CD14-positive monocyte (primary cell): ENCODE data around the gene ANKRD39. TPM values are rescaled to one million over a fixed set of nuclear protein-coding genes. Genes with fewer than 3 reads are reported as not detected.

Source experiments
- DNase-seq, 3 donors: peaks; one replicate each; pipeline ENCODE4 v3.0.0-alpha.2; 2011 to 2022
- H2AFZ ChIP-seq: 2 replicates; pipeline ENCODE4 v1.6.0; 2012; ENCODE audit warnings: mild to moderate bottlenecking, low read depth, low read length, inconsistent platforms; ENCODE audit not compliant: insufficient read depth, poor library complexity, severe bottlenecking
- H3K27ac ChIP-seq, 2 donors: 1 replicate in 1 of 2; 2 replicates in 1 of 2; pipeline ENCODE4 v1.5.1; 2012 to 2013; ENCODE audit warnings: low read length in 2 of 2, control low read depth in 1 of 2, inconsistent platforms in 1 of 2, low read depth in 1 of 2, mild to moderate bottlenecking in 1 of 2
- H3K27me3 ChIP-seq, 2 donors: one replicate each; pipeline versions ENCODE4 v1.6.0 to v1.6.1; 2011 to 2013; ENCODE audit warnings: low read length in 2 of 2; ENCODE audit not compliant: control insufficient read depth in 2 of 2, insufficient read depth in 2 of 2
- H3K36me3 ChIP-seq, 2 donors: replicated peaks in 1 of 2; 1 replicate in 1 of 2; 2 replicates in 1 of 2; pipeline versions ENCODE4 v1.5.1 to v1.6.1; 2012 to 2013; ENCODE audit warnings: low read length in 2 of 2, control low read depth in 1 of 2, inconsistent platforms in 1 of 2, mild to moderate bottlenecking in 1 of 2; ENCODE audit not compliant: insufficient read depth in 2 of 2, control insufficient read depth in 1 of 2
- H3K4me1 ChIP-seq, 2 donors: 1 replicate in 1 of 2; 2 replicates in 1 of 2; pipeline versions ENCODE4 v1.5.1 to v1.6.1; 2012 to 2013; ENCODE audit warnings: low read length in 2 of 2, control low read depth in 1 of 2, inconsistent platforms in 1 of 2, mild to moderate bottlenecking in 1 of 2, moderate library complexity in 1 of 2; ENCODE audit not compliant: insufficient read depth in 2 of 2, control insufficient read depth in 1 of 2
- H3K4me2 ChIP-seq: replicated peaks from 2 replicates; pipeline ENCODE3; 2012; ENCODE audit warnings: low read length, moderate library complexity, mild to moderate bottlenecking; ENCODE audit not compliant: poor library complexity, severe bottlenecking; ENCODE audit errors: extremely low read depth
- H3K4me3 ChIP-seq, 3 experiments: fragments of 200-600 bp in 1 of 3; sonication (generic) in 1 of 3; replicated peaks in 1 of 3; 1 replicate in 2 of 3; 2 replicates in 1 of 3; pipeline ENCODE4 v1.5.1; 2011 to 2013; ENCODE audit warnings: low read length in 3 of 3, mild to moderate bottlenecking in 3 of 3, control low read depth in 2 of 3, low read depth in 2 of 3, inconsistent platforms in 1 of 3, moderate library complexity in 1 of 3
- H3K79me2 ChIP-seq: 2 replicates; pipeline ENCODE4 v1.6.0; 2012; ENCODE audit warnings: mild to moderate bottlenecking, control low read depth, inconsistent platforms, low read length, moderate library complexity; ENCODE audit not compliant: insufficient read depth
- H3K9ac ChIP-seq: 2 replicates; pipeline ENCODE4 v1.6.0; 2017; ENCODE audit warnings: low read length, mild to moderate bottlenecking; ENCODE audit not compliant: insufficient read depth, poor library complexity, severe bottlenecking
- H3K9me3 ChIP-seq, 2 donors: replicated peaks in 1 of 2; 1 replicate in 1 of 2; 2 replicates in 1 of 2; pipeline versions ENCODE4 v1.5.1 to v1.6.1; 2012 to 2013; ENCODE audit warnings: low read length in 2 of 2, control low read depth in 1 of 2; ENCODE audit not compliant: control insufficient read depth in 1 of 2, insufficient read depth in 1 of 2
- H4K20me1 ChIP-seq: 2 replicates; pipeline ENCODE4 v1.6.0; 2012; ENCODE audit warnings: mild to moderate bottlenecking, low read length, control low read depth, moderate library complexity; ENCODE audit not compliant: insufficient read depth
- H3K27ac Mint-ChIP-seq, 7 donors: one replicate each; pipeline ENCODE4 v1.8.0; 2020; ENCODE audit warnings: mild to moderate bottlenecking in 7 of 7, mixed read lengths in 7 of 7, moderate library complexity in 6 of 7, inconsistent platforms in 2 of 7
- H3K27me3 Mint-ChIP-seq, 3 donors: one replicate each; pipeline ENCODE4 v1.8.0; 2021 to 2022; ENCODE audit warnings: low read depth in 3 of 3, mild to moderate bottlenecking in 3 of 3, mixed read lengths in 3 of 3, moderate library complexity in 3 of 3, inconsistent platforms in 1 of 3
- H3K36me3 Mint-ChIP-seq, 2 donors: one replicate each; pipeline ENCODE4 v1.8.0; 2020; ENCODE audit warnings: mixed read lengths in 2 of 2, inconsistent platforms in 1 of 2, mild to moderate bottlenecking in 1 of 2
- H3K4me1 Mint-ChIP-seq: one replicate; pipeline ENCODE4 v1.8.0; 2020; ENCODE audit warnings: mild to moderate bottlenecking, mixed read lengths
- H3K4me3 Mint-ChIP-seq, 2 donors: one replicate each; pipeline ENCODE4 v1.8.0; 2020; ENCODE audit warnings: mild to moderate bottlenecking in 2 of 2, mixed read lengths in 2 of 2, moderate library complexity in 1 of 2
- H3K9me3 Mint-ChIP-seq, 7 donors: one replicate each; pipeline ENCODE4 v1.8.0; 2020 to 2022; ENCODE audit warnings: mixed read lengths in 7 of 7, mild to moderate bottlenecking in 6 of 7, moderate library complexity in 6 of 7, inconsistent platforms in 2 of 7
- CTCF ChIP-seq: fragments of 200-600 bp; IDR thresholded peaks from one replicate; pipeline ENCODE4 v1.8.0; 2022; ENCODE audit warnings: antibody characterized with exemption, mild to moderate bottlenecking
- WGBS: methylation state at CpG from one replicate; pipeline ENCODE4 v1.1.5; 2013; ENCODE audit warnings: missing lambda C conversion rate; ENCODE audit not compliant: insufficient coverage; 5-methylcytosine and 5-hydroxymethylcytosine counted together
- intact Hi-C, 2 donors: fragments of 100-400 bp; cut with micrococcal nuclease; formaldehyde crosslinking; loops; one replicate each; pipeline versions ENCODE4 v1.15.0 to v1.15.1; 2023
- polyA plus RNA-seq, 3 donors: library from polyadenylated mRNA; depleted of rRNA in 1 of 3; unstranded in 2 of 3; stranded (reverse) in 1 of 3; fragments of 300-500 nt in 2 of 3; fragments of >200 nt in 1 of 3; fragmentation: Illumina TruSeq in 2 of 3; gene quantifications; 1 replicate in 2 of 3; 2 replicates in 1 of 3; pipeline ENCODE4 v1.2.3, GENCODE V29; 2012 to 2021

Gene ANKRD39
- polyA plus RNA-seq, 3 donors: 6.2 to 9.7 (median 9.0) TPM

- H3K27ac Mint-ChIP-seq: peak overlapping the region in 1 of 7 donors; percentile 78
- intact Hi-C loops: no loop called here
- peak overlapping the region; percentile 44 to 78 (median 50) for H3K4me3 ChIP-seq
- H3K9me3 ChIP-seq: peaks cover 0 to 10% of the 10 kb centered on the region in 2 donors
- no peaks in the 10 kb centered on the region for H3K79me2 ChIP-seq
- H3K4me1 Mint-ChIP-seq: peaks cover 41% of the 10 kb centered on the region
- DNase-seq: peak; percentile 56 to 64 (median 58)
- WGBS: under 1% methylated on average over 43 of the region's 76 CpGs
- H3K4me3 Mint-ChIP-seq: peak overlapping the region; percentile 80 to 91
- peaks cover 0 to 18% (median 2%) of the 10 kb centered on the region in 7 donors for H3K9me3 Mint-ChIP-seq
- H3K36me3 Mint-ChIP-seq: peaks cover 15% of the 10 kb centered on the region in 2 donors
- peaks cover 14% of the 10 kb centered on the region for H4K20me1 ChIP-seq
- peaks cover 45 to 62% of the 10 kb centered on the region in 2 donors for H3K4me1 ChIP-seq
- H2AFZ ChIP-seq: peak overlapping the region; percentile 77
- peak overlapping the region; percentile 84 for H3K4me2 ChIP-seq
- peak overlapping the region in 1 of 2 donors; percentile 42 for H3K27ac ChIP-seq
- peak; percentile 59 for TF ChIP-seq CTCF
- no peaks in the 10 kb centered on the region for H3K36me3 ChIP-seq
- H3K27me3 Mint-ChIP-seq: peaks cover 57 to 91% (median 59%) of the 10 kb centered on the region in 3 donors
- peak overlapping the region; percentile 66 for H3K9ac ChIP-seq
- H3K27me3 ChIP-seq: peaks cover 21 to 81% of the 10 kb centered on the region in 2 donors
Observed at GRCh38 chr2:96868555-96869280, 10.9 kb upstream of the ANKRD39 start.

GRCh38 chr2:96867756-96868554 is 10.1 kb upstream of the ANKRD39 start:
- Histone ChIP-seq H3K4me3 (peak overlapping the region; percentile 44 to 78 (median 50)), H3K36me3 (no peaks in the 10 kb centered on the region), H3K4me2 (peak overlapping the region; percentile 84), H3K4me1 (peaks cover 48 to 64% of the 10 kb centered on the region in 2 donors), H3K79me2 (no peaks in the 10 kb centered on the region), H3K9ac (peak overlapping the region; percentile 66), H3K27me3 (peaks cover 20 to 75% of the 10 kb centered on the region in 2 donors), H3K27ac (peak overlapping the region in 1 of 2 donors; percentile 42), H3K9me3 (peaks cover 0 to 10% of the 10 kb centered on the region in 2 donors), H4K20me1 (peaks cover 14% of the 10 kb centered on the region), H2AFZ (peak overlapping the region; percentile 77)
- peaks cover 19 to 20% of the 10 kb centered on the region in 2 donors for H3K36me3 Mint-ChIP-seq
- peaks cover 0 to 18% (median 2%) of the 10 kb centered on the region in 7 donors for H3K9me3 Mint-ChIP-seq
- H3K27me3 Mint-ChIP-seq: peaks cover 55 to 91% (median 56%) of the 10 kb centered on the region in 3 donors
- peaks cover 42% of the 10 kb centered on the region for H3K4me1 Mint-ChIP-seq
- TF ChIP-seq CTCF: no peak
- H3K4me3 Mint-ChIP-seq: peak overlapping the region; percentile 80 to 91
- no peak for DNase-seq
- peak overlapping the region in 4 of 7 donors; percentile 56 to 80 (median 77) for H3K27ac Mint-ChIP-seq
- intact Hi-C loops: no loop called here
- WGBS: 6% methylated on average over 15 of the region's 27 CpGs
